Measurements from ENCODE around the gene KAT8.
"Not testable (repeated sequence)": the region's sequence is repeated elsewhere in the genome, so short reads cannot be mapped to it uniquely, and the experiment has no call there.

The KAT8 gene

DNA sequence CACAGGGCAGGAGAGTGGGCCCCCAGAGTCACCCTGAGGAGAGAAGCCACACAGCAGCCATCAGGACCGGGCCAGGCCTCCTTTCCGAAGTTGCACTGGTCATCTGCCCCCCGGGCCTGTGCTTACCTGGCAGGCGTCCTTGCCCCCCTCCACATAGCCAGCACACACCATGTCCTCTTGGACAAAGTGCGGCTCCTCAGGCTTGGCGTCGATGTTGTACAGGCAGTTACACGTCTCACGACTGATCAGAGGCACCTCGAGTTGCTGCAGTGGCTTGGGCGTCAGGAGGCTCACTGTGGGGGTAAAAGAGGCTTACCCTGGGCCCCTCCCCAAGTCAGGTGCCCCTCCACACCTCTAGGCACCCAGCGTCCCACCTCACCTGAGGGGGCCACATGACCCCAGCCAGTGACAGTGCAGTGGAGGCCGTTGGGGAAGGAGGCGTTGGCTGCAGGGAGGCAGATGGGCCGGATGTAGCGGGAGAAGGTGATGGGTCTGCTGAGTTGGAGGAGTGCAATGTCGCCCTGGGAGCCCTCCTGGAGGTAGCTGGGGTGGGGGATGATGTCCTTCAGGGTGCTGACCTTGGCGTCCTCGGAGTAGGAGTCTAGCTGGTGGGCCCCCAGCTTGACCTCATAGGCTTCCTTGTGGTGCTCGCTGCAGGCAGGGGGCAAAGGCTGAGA is 15.0 kb downstream of the KAT8 start:
- no peak for DNase-seq

DNA sequence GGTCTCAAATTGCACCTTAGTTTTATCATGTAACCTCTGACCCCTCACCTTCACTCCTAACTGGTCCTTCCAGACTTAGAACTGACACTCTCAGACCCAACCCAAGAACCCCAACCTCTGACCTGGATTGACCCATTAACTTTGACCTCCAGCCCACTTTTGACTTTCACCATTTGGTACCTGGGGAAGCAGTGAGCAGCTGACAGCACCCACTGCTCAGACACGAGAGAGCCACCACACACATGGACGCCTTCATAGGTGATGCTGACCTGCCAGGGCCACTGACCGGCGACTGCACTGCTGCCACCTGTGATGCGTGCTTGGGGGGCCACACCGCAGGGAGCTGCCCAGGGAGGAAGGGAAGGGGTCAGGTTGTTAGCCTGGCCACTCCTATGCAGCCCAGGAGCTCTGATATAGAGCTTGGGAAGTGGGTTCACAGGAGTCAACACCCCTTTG is 15.6 kb downstream of the KAT8 start:
- no peak for DNase-seq

DNA sequence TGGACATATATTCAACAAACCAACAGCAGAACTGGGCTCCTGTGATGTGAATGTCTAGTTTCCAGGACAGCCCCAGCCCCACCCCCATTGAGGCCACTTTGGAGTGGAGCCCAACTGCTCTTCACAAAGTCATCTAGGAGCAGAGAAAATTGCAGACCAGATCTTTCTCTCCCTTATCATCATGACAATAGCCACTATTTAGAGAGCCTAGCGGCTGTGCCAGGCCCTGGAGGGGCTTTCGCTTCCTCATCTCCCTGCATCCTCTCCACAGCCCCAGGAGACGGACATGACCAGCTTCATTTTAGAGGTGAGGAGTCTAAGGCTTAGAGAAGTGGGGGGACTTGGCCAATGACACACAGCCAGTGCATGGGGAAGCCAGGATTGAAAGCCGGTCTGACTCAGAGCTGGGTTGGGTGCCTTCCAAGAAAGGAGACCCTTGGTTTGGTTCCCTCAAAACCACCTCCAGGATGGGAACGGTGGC is 16.7 kb downstream of the KAT8 start:
- peak in 1 of 2 donors; percentile 33 for DNase-seq

DNA sequence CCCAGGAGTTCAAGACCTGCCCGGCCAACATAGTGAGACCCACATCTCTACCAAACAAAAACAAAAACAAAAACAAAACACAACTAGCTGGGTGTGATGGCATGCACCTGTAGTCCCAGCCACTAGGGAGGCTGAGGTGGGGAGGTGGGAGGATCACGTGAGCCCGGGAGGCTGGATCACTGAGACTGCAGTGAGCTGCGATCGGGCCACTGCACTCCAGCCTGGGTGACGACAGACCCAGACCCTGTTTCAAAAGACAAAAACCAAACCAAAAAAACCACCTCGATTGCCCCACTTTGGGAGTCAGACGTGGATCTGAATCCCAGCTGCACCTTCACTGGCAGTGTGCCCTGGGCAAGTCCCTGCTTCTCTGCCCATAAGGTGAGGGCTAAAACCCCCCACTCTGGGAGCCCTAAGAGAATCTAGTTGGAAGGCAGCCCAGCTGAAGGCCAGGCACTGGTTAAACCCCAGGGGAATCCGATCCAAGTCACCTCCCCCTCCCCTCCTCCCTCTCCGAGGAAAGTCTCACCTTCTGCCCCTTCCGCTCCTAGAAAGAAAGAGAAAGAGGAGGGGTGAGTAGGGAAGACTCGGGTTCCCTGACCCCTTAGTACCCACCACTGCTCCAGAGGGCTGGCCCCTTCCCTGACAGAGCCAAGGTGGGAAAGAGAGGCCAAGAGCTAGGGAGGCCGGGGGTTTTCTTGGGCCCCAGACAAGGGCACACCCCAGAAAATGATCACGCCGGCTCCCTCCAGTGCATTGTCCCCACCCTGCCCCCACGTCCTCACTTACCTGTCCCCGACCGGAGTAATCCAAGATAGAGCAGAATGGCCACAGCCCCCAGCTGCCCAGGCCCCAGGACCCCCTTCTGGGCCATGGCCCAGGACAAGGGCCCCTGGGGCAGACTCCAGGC is 17.4 kb downstream of the KAT8 start:
- DNase-seq = no peak

DNA sequence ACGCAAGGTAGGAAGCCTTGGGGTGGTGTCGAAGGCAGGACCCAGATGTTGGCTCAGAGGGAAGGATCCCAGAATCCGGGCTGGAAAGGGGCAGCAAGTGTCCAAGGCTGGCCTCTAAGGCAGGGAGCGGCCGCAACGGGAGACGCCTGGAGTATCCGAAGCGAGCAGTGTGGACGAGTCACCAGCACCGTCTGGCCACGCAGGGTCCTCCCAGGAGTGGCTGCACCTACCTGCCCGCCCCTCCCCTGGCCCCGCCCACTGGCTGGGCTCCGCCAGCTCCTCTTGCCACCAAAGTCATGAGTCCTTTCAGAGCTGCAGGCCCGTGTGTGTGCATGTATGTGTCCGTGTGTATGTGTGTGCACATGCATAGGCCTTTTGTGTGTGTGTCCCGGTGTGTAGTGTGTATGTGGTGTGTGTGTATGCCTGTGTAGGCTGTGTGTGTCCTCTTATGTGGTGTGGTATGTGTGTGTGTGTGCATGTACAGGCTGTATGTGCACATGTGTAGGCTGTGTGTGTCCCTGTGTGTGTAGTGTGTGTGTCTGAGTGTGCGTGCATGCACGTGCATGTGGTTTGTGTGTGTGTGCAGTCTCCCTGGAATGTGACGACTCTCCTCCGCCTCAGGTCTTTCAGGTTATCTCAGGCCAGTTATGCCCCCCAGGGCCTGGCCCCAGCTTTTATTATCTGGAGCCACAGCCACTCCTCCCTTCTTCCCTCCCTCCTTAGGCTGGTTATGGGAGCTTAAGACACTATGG is 18.2 kb downstream of the KAT8 start, which contains the start of gene PRSS8:
Gene PRSS8, minus strand, starts transcription at position 193 of the 752 bp plus-strand sequence. CDS start 229 bp downstream, outside the sequence.
- no peak for DNase-seq

DNA sequence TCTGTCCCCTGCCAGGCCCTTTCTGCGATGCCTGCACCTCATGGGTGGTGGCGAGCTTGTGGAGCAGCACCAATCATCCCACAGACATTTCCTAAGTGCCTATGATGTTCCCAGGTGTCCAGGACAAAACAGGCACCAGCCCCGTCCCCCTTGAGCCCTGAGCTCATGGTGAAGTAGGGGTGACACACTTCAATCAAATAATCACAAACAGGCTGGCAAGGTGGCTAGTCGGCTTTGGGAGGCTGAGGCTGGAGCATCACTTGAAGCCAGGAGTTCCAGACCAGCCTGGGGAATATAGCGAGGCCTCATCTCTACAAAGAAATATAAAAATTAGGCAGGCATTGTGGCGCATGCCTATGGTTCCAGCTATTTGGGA is 18.8 kb downstream of the KAT8 start:
- no peak for DNase-seq

DNA sequence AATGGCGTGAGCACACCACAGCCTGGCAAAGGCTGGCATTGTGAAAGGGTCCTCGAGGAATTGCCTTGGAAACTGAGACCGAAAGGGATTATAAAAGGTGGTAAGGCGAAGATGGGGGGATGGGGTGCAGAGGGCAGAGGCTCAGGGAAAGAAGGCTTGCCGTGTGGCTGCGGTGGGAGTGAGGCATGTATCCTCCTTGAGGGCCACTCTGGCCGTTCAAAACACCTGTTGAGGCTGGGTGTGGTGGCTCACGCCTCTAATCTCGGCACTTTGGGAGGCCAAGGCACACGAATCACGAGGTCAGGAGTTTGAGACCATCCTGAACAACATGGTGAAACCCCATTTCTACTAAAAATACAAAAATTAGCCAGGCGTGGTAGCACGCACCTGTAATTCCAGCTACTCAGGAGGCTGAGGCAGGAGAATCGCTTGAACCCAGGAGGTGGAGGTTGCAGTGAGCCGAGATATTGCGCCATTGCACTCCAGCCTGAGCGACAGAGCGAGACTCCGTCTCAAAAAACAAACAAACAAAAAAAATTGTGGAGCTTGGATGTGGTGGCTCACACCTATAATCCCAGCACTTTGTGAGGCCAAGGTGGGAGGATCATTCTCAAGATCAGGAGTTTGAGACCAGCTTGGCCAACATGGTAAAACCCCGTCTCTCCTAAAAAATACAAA is 19.5 kb downstream of the KAT8 start:
- not testable (repeated sequence) for DNase-seq

DNA sequence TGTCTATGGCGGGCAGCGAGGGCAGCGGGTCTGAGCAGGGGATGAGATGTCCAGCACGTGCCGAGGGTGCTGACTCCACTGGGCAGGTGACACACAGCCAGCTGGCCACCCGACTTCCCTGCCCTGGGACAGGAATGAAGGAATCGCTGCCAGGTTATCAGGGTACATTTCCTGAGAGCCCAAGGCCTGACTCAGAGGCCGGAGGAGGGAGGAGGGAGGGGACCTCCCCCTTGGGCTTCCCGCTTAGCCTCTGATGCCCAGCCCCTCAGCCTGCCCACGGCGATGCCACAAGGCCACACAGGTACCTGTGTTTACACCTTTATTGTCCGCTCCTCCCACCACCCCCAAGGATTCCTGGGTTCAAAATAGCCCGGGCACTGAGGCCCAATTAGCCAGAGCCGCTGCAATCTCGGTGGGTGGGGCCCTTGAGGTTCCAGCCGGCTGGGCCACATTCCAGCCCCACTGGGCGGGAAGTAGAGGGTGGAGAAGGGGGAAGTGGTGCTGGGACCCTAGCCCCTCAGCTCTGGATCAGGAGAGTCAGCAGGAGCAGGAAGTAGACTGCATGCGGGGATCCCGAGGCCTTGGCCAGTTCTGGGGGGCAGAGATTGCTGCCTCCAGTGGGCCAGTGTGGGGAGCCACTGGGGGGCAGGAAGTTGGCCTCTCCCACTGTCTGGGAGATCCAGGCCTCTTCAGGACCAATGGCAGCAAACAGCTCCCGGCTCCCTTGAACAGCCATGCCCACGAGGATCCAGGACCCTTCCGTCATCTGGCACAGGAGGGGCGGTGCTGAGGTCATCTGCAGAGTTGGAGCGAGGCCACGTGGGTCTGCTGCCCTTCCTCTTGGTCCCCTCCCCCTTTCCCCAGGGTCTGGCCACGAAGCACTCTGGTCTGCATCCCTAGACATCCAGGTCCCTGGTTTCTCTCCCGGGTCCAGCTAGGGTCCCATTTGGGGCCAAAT is 21.4 kb downstream of the KAT8 start:
- no peak for DNase-seq

DNA sequence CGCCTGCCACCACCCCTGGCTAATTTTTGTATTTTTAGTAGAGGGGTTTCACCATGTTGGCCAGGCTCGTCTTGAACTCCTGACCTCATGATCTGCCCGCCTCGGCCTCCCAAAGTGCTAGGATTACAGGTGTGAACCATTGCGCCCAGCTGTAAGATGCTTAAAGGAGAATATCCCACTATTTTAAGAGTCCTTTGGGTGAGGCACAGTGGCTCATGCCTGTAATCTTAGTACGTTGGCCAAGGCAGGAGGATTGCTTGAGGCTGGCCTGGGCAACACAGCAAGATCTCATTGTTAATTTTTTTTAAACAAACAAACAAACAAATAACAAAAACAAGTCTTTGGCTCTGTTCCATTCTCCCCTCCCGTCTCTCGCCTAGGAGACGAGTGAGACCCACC is 23.6 kb downstream of the KAT8 start:
- not testable (repeated sequence) for DNase-seq

DNA sequence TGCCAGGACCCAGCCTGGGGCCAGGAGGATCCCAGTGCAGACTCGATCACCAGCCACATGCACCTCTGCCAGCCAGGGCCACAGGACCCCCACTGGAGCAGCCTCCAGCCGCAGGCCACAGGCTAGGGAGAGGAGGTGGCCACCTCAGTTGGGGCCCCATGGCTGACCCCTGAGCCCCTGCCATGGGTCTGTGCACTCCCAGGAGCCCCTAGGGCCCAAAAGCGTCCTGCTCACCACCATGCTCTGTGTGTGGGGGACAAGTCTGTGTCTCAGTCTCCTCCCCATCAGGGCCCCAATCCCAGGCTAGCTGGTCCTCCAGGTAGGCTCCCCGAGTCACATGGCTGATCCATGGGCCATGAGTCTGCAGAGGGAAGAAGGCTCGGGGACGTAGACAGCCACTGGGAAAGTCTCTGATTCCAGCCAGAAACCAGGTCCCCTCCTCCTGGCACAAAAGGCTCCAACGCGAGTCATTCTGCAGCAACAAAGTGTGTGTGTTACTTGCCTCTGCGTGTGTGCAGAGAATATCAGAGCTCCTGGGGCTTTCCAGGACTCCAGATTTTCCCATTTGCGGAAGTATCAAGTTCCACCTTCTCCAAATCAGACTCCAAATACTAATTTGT is 24.1 kb downstream of the KAT8 start:
- no peak for DNase-seq

DNA sequence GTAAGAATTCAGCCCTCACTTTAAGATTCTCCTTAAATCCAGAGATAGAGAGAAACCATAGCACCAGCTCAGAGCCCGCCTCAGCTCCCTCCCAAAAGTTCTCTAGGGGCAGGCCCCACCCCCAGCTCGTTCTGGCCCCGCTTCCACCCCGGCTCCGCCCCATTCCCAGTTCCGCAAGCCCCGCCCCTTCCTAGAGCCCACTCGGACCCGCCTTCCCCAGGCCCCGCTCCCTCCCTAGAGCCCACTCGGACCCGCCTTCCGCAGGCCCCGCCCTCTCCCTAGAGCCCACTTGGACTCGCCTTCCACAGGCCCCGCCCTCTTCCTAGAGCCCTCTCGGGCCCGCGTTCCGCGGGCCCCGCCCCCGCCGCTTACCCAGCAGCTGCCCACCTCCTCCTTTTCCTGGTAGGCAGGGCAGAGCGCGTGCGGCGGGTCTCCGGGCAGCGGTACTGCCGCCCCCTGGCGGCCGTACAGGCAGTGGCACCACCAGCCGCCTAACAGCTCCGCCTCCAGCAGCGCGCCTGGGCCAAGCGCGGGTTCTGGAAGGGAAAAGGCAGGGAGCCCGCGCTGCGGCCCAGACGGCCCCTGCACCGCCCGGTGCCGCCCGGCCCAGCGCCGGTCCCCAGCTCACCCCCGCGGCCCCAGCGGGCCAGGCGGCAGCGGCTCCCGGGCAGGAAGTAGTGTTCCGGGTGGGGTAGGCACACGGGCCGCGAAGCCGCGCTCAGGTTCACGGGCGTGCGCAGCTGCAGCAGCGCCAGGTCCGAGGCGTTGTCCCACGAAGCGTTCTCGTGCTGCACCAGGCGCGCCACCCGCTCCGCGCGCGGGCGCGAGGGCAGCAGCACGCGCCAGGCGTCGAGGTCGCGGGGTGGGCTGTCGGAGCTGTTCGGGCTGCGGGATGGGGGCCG is 24.9 kb downstream of the KAT8 start:
- peak; percentile 99 for DNase-seq

DNA sequence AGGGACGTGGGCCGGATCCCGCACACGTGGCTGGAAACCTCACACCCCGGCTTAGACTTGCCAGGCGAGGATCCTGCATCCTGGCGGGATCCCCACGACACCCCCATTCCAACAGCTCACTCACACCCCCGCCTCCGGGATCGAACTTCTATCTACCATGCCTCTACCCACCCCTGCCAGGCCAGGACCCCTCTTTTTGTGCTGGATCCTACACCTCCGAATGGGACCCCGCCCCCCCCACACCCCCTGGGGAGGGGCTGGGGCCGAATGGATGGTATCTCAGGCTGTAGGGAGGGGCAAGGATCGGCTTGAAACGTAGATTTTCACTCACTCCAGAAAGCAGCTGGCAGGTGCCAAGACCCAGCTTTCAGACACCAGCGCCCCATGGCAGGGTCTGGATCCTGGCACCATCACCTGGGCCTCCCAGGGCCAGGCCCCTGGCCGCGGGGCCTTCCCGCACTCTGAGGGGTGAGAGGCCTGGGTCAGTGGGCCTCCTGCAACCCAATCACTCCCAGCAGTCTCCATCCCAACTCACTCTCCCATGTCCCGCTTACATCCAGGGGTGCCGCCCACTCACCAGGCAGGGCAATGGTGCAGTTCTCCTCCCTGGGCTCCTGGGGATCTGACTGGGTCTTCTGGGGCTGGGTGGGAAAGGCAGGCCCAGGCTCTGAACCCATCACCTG is 25.7 kb downstream of the KAT8 start:
- DNase-seq = no peak

DNA sequence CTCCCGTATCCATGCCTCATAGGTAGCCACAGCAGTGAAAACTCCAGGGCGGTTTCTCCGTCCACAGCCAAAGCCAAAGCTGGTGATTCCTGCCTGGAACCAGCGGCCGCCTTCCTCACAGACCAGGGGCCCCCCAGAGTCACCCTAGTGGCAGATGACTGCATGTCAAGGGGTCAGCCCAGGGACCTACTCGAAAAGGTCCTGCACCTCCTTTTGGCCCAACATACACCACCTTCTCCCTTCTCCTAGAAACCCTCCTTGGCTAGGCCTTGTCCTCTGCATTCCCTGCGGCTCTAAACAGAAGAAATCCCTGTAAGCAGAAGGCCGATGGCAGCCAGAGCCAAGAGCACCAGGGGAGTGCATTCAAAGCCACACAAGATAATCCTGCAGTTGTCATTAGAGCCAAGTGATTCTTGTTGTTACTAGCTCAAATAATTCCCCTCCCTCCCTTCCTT is 26.3 kb downstream of the KAT8 start:
- no peak for DNase-seq

DNA sequence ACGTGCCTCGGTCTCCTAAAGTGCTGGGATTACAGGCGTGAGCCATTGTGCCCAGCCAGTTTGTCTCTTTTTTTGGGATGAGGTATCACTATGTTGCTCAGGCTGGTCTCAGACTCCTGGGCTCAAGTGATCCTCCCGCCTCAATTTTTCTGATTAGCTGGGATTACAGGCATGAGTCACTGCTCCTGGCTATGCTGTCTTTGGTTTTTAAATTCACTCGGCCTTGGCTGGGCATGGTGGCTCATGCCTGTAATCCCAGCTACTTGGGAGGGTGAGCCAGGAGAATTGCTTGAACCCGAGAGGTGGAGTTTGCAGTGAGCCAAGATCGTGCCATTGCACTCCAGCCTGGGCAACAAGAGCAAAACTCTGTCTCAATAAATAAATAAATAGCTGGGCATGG is 27.0 kb downstream of the KAT8 start:
- DNase-seq = not testable (repeated sequence)

DNA sequence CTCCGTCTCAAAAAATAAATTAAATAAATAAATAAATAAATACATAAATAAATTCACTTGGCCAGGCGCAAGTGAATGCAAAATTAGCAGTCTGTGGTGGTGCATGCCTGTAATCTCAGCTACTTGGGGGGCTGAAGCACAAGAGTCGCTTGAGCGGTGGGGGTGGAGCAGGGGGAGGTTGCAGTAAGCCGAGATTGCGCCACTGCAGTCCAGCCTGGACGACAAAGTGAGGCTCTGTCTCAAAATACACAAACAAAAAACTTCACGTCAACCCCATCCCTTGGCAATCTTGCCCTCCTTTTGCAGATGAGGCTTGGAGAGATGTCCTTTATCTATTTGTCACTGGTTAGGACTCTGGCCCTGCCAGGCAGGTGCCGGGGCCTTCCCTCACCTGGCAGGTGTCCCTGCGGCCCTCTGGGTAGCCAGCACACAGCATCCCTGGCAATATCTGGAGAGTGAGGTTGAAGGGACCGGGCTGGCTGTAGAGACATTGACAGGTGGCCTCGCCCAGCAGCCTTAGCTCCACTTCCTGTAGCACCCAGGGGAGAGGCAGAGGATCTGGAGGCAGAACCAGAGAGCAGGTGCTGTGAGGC is 28.0 kb downstream of the KAT8 start:
- DNase-seq = no peak

DNA sequence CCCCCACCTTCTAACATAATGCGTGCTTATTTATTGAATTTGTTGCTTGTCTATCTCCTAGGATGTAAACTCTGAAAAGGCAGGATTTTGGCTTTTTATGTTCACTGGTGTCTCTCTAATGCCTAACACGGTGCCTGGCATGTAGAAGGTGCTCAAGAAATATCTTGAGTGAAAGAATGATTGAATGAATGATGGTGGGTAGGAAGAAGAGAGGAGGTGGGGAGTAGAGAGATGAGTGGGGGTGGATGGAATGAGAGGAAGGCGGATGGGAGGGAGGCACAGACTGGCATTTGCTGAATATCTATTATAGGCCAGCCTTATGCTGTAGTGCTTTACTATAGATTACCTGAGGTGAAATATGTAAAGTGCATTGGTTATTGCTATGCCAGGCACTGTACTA is 30.1 kb downstream of the KAT8 start:
- no peak for DNase-seq

DNA sequence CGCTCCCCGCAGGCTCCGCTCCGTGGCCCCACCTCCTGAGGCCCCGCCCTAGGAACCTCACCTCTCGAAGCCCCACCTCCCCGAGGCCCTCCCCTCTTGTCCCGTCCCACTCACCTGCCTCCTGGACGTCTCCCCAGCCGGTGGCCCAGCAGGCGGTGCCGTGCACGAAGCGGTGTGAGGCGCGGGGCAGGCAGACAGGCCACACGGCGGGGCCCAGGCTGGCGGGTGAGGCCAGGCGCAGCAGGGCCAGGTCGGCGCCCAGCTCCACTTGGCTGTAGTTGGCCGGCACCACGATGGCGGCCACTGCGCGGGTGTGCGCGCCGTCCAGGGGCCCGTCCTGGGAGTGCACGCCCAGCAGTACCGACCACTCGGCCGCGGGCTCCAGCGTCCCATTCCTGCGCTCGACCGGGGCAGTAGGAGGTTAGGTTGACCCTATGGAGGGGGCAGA is 30.8 kb downstream of the KAT8 start:
- DNase-seq = no peak

DNA sequence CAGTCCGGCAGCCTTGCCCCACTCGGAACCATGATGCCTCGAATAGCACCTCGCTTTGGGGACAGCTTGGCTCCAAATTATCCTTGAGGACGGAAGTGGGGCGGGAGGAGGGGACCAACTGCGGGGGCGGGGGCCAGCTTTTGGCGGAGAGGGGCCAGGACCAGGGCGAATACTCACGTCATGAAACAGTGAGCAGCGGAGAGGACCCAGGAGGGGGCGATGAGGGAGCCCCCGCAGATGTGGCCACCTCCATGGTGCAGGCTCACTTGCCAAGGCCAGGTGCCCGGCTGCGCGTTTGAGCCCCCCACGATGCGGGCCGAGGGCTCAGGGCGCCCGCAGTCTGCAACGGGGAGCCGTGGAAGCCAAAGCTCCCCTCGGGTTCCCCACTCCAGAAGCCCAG is 31.4 kb downstream of the KAT8 start:
- no peak for DNase-seq

DNA sequence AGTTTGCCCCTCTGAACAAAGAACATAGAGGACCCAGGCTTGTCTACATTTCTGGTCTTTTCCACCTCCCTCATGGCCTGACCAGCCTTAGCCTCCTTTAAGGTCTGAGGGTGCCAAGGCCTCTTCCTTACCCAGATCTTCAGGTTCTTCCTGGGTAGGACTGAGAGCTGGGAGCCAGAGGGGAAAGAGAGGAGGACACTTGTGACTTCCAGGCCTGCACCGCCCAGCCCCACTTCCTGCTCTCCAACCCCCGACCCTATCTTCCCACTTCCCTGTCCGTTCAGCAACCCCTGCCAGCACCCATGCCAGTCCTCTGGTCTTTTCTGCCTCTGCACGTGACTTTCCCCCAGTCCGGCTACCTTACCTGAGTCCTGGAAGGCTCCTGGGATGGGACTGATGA is 31.9 kb downstream of the KAT8 start:
- no peak for DNase-seq

Data from CD4-positive, alpha-beta T cell treated with Interferon alpha-2 for 1 hour (primary cell).